GM10847 (cell line): ENCODE measurements around the gene DNM1.

ENCODE experiments used
- POLR2A ChIP-seq: IDR thresholded peaks from 2 replicates; pipeline ENCODE4 v1.6.1; 2011; ENCODE audit not compliant: insufficient read length; ENCODE audit errors: extremely low read depth

Gene DNM1

DNA sequence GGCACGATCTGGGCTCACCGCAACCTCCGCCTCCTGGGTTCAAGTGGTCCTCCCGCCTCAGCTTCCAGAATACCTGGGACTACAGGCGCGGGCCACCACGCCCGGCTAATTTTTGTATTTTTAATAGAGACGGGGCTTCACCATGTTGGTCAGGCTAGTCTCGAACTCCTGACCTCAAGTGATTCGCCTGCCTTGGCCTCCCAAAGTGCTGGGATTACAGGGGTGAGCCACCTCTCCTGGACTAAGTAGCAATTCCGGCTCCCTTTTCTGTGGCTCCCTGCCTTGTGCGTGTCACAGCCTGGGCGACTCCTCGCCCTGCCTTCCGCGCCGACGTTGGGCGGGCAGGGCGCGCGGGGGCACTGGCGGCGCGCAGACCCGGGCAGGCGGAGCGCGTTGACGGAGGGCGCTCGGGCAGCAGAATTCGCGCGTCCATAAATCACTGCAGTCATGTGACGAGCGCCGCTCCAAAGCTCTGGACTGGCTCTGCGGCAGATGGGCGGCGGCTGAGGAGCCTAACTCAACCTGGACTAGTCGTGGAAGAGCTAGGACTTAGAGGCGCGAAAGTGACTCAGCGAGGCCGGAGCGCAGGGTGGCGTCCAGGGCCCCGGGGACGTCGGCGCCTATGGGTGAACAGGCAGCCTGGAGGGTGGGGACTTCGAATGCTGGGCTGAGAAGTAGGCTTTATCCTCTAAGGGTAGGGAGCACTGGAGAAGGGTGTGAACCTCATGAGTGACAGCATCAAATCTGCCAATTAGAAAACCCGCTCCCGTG lies 10.4 kb upstream of the DNM1 start:
- TF ChIP-seq POLR2A: no peak

DNA sequence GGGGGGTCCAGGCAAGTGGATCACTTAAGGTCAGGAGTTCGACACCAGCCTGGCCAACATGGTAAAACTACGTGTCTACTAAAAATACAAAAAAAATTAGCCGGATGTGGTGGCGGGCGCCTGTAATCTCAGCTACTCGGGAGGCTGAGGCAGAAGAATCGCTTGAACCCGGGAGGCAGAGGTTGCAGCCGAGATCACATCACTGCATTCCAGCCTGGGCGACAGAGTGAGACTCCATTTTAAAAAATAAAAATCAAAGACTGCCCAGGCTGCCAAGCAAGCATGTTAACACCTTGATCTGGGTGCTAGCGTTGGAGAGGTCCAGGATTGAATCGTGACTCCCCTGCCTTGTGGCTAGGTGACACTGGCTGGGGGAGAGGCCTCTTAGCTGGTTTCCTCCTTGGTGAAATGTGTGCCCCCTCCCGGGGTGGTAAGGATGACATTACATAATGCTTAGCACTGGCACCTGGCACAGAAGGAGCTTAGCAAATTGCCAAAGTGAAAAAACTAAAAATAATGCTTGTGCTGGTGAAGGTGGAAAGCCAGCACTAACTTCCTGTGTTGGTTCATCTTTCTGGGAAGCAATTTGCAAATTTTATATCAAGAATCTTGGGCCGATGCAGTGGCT lies 9.6 kb upstream of the DNM1 start:
- no peak for TF ChIP-seq POLR2A

DNA sequence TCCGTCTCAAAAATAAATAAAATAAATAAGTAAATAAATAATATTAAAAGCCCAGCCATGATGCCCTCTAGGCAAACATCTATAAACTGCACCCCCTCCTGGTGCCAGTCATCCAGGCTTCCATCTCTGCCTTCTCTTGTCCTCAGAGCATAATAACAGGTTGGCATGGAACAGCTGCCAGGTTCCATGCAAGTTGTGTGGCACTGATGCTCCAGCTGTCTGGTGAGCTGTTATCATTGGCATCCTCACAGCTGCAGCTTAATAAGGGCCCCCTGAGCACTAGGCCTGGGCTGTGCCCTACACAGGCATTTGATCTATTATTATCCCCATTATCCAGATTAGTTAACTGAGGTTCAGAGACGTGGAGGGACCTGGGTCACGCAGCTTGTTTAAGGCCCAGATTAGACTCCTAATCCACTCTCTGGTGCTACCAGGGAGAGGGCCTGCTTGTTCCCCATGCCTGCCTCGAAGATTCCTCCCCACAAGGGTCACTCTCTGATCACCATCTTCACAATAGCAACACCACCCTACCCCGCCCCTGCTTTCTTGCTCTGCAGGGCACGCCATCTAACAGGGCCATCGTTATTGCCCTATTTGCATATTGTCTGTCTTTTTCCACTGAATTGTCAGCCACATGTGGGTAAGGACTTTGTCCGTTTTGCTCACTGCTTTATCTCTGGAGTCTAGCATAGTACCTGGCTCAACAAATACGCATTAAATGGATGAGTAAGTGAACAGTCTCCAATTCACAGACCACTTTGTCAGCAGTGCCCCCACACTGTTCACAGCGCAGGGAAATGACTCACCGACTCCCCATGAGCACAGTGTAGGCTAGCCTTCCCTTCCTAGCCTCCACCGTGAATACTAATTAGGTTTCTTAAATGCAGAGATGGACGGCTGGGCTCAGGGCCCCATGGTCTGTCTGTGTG lies 1.5 kb upstream of the DNM1 start:
- no peak for TF ChIP-seq POLR2A

DNA sequence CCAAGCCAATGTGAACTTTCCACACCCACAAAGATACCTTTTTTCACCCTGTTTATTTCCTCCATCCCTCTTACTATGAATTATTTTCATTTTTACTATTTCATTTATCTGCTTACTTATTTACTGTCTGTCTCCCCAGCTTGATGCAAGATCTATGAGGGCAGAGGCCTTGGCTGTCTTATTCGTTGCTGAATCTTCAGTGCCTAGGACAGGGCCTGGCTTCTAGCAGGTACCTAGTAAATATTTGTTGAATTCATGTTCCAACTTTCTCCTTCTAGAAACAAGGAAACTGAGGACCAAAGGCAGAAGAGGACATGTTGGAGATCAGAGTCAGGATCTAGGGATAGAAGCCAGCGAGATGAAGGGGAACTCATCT lies 543 bp upstream of the DNM1 start:
- no peak for TF ChIP-seq POLR2A

DNA sequence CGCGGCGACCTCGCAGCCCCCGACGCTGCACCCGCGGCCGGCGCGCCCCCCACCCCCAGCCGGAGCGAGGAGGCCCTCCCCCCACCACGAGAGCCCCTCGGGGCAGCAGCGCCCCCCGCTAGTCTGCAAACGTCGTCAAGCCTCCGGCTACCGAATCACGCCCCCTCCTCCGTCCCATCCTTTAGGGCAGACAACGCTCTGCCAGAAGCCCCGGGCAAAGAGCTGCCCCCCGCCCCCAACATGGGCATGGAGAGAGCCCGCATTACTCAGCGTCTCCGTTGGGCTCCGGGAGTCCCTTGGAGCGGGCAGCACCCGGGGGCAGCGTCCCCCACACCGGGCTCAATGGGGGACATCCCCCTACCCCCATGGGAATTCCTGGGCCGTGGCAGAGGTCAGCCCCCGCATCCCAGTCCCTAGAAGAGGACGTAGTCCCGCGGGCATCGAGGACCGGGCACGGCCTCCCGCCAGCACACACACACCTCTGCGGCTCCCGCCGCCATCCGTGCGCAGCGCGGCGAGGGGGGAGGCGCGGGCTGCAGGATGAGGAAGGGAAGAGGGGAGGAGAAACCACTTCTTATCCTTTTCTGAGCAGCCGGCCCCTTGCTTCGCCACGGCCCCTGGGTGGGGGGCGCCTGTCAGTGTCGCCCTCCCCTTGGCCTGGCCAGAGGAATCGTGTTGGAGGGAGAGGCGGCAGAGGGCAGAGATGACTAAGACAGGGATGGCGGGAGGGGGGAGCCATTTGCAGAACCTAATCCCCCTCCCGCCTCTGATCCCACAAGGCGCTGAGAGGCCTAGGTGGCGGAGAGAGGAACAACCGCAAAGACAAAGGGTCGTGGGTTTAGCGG lies 750 bp downstream of the DNM1 start:
- no peak for TF ChIP-seq POLR2A

DNA sequence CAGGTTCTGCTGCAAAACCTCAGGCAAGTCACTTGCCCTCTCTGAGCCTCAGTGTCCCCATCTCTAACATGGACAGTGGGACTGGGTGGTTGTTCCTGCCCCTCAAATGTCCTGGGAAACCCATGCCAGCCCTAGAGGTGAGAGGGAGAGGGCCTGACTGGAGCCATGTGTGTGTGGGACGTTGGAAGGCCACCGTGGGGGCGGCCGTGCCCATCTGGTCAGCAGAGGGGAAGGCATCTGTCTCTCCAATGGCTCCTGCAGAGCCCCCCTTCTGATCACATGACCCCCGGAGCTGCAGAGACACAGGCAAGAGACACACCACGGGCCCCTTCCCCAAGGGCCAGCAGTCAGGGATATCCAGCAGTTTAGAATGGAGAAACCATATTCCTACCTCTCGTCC lies 1.7 kb downstream of the DNM1 start:
- TF ChIP-seq POLR2A: no peak

DNA sequence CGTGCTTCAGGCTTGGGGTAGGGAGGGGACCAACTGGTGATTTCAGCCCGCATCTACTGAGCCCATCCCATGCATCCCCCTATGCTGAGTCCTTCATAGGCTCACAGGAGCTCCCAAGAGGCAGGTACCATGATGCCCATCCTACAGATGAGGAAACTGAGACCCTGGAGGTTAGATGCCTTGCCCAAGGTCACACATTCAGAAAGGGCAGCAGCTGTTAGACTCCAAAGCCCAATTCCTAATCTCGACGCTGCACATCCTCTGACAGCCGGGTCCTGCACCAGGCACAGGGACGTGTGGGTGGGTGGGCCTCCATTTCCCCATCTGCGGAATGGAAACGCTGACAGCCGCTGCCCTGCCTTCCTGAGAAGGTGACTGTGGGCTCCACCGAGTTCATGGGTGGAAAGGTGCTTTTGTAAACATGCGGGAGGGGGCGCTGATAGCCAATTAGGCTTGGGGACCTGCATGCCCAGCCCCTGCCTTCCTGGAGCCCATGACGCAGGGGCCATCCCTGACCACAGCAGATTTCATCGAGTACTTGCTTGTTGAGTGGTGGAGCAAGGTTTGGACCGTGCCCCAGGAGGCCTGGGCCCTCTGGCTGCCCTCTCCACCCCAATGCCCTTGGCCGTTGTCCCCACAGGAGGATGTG lies 2.2 kb downstream of the DNM1 start:
- no peak for TF ChIP-seq POLR2A

DNA sequence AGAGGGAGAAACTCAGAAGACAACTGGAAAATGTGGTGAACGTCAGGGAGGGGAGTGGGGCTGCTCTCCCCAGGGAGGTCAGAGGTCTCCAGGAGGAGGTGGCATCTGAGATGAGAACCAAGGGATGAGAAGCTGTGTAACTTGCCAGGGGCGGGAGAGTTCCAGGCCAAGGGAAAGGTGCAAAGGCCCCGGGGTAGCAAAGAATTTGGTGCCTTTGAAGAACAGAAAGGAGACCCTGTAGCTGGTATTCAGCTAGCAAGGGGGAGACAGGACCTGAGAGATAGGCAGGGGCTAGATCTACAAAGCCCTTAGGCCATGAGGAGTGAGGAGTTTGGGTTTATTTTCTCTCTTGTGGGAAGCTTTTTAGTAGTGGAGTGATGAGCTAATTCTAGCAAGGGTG lies 3.3 kb downstream of the DNM1 start:
- TF ChIP-seq POLR2A: no peak

DNA sequence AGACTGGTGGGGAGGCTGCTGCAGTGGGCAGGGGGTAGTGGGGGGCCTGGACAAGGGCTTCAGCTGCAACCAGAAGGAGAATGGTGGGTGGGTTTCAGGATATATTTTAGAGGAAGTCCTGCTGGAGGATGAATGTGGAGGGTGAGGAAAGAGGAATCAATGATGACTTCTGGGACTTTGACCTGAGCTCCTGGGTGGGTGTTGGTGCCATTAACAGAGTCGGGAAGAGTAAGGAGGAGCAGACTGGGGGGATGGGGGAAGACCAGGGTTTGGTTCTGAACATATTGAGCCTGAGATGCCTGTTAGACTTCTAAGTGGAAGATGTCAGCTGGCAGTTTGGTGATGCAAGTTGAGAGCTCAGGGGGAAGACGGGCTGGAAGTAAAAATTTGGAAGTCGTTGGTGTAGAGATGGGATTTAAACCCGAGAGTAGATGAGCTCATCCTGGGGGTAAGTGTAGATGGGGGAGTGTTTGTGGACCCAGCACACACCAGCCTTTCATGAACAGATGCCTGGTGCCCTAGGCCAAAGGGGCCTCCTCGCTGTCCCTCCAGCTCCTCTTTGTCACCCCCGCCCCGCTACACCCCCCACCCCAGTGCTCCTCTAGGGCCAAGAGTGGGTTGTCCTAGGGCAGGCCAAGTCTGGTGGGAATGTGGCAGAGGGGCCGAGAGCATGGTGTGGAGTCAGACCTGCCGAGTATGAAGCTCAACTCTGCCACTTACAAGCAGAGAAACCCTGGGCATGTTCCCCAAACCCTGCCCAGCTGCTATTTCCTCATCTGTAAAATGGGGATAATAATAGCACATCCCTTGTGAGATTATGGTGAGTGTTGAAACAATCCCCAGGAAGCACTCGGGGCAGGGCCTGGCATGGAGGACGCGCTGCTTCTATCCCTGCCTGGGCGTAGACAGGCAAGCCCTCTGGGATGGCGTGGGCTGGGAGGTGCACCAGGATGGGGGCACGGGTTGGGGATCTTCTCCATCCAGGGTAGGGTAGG lies 4.0 kb downstream of the DNM1 start:
- no peak for TF ChIP-seq POLR2A

DNA sequence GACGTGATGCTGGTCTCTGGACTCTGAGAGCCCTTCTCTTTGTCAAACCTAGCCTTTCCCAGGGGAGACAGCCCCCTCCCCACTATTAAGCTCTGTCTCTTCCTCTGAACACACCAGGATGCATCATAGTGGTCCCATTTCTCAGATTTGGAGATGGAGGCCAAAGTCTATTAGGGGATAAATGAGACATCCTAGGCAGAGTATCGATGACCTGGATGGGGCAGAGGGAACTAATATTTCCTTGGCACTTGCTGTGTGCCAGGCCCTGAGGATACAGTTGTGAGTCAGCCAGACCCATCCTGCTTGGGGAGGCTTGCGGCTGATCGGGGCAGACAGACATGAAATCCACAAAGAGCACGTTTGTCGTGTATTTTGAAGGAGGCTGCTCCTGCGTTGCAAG lies 5.2 kb downstream of the DNM1 start:
- TF ChIP-seq POLR2A: no peak

DNA sequence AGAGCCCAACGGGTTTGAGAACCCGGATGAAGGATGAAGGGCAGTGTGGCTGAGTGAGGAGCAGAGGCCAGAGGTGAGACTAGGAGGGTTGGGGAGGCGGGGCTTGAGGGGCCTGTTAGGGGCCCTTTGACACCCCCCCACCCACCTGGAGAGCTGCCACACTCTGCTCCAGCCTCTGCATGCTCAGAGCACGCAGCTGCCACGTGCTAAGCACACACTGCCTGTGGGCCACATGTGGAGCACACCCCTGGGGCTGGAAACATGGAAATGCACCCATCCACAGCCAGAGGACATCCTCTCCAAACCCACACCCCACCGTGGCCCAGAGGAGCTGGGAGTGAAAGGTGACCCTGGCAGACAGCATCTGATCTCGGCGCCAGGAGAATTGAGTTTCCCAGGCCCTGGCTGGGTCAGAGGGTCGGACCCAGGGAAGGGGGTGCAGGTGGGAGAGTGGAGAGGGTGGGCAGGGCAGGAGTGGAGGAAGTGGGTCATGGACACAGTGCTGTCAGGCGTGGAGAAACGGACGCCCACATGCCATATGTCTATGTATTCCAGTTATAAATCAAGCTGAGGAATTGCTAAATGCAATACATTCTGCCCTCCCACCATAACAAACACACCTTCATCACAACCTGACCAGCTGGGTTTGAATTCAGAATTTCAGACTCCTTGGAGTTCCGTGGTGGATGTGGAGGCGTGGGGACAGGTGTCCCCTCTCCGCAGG lies 5.9 kb downstream of the DNM1 start:
- TF ChIP-seq POLR2A: no peak

DNA sequence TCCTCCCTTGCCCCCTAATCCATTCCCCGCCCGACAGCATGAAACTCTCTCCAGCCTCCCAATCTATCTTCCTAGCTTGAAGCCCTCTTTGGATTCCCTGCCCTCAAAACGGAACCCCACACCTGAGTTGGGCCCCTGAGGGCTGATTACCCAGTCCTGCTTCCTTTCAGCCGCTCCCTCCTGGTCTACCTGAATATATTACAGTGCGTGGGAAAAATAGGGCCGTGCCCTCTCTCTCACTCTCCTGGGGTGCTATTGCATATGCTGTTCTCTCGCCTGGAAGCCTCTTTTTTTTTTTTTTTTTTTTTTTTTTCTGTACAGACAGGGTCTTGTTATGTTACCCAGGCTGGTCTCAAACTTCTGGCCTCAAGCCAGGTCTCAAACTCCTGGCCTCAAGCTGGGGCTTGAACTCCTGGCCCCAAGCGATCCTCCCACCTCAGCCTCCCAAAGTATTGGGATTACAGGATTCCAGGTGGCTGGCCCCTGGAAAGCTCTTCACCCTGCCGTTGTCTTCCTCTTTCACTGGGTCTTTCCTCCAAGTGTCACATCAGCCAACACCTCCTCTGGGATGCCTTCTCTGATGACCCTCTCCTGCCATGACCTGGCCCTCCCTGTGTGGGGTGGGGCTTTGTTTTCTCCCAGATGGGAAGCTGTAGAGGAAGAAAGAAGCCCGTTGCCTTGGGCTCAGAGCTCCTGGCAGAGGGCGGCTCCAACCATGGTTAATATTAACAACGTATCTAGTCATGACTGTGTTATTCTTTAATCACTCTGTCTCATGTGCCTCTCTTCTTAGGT lies 8.2 kb downstream of the DNM1 start:
- no peak for TF ChIP-seq POLR2A
